GM06990 (cell line): Measurements from ENCODE around the gene MYL7.

Experiments
- DNase-seq: peaks from one replicate; pipeline ENCODE4 v3.0.0-alpha.2; 2011; ENCODE audit not compliant: insufficient read length; ENCODE audit errors: extremely low read depth
- H3K27me3 ChIP-seq: replicated peaks from 2 replicates; pipeline ENCODE4 v1.6.0; 2011; ENCODE audit warnings: low read length; ENCODE audit not compliant: control insufficient read depth, insufficient read depth
- H3K36me3 ChIP-seq: 2 replicates; pipeline ENCODE4 v1.5.1; 2011; ENCODE audit warnings: low read length; ENCODE audit not compliant: control insufficient read depth, insufficient read depth
- H3K4me3 ChIP-seq: replicated peaks from 2 replicates; pipeline ENCODE4 v1.5.1; 2011; ENCODE audit warnings: low read depth, mild to moderate bottlenecking, control low read depth, low read length
- CTCF ChIP-seq: IDR thresholded peaks from 2 replicates; pipeline ENCODE4 v1.5.1; 2011; ENCODE audit warnings: low read length, control low read depth, mild to moderate bottlenecking, inconsistent platforms; ENCODE audit not compliant: insufficient read depth, poor library complexity, severe bottlenecking

MYL7 gene

GRCh38 chr7:44102846-44103565, 38.1 kb downstream of the MYL7 start:
- Histone ChIP-seq H3K27me3 (peaks cover 4% of the 10 kb centered on the region), H3K36me3 (no peaks in the 10 kb centered on the region), H3K4me3 (no peak overlapping the region)
- DNase-seq = no peak
- TF ChIP-seq CTCF = no peak

- DNase-seq = no peak
- H3K36me3 ChIP-seq = no peaks in the 10 kb centered on the region
- no peak for TF ChIP-seq CTCF
- no peak overlapping the region for H3K4me3 ChIP-seq
- H3K27me3 ChIP-seq = peaks cover 4% of the 10 kb centered on the region
These were observed 38.9 kb downstream of the MYL7 start for GRCh38 chr7:44101966-44102845.

GRCh38 chr7:44101303-44101965, 39.7 kb downstream of the MYL7 start:
- no peak for TF ChIP-seq CTCF
- Histone ChIP-seq H3K36me3 (no peaks in the 10 kb centered on the region), H3K4me3 (no peak overlapping the region), H3K27me3 (peaks cover 4% of the 10 kb centered on the region)
- no peak for DNase-seq

GRCh38 chr7:44100458-44101302, 40.5 kb downstream of the MYL7 start:
- no peak overlapping the region for H3K4me3 ChIP-seq
- no peak for DNase-seq
- H3K27me3 ChIP-seq = peaks cover 4% of the 10 kb centered on the region
- no peak for TF ChIP-seq CTCF
- H3K36me3 ChIP-seq = no peaks in the 10 kb centered on the region

- Histone ChIP-seq H3K4me3 (no peak overlapping the region), H3K36me3 (no peaks in the 10 kb centered on the region), H3K27me3 (peaks cover 4% of the 10 kb centered on the region)
- TF ChIP-seq CTCF = no peak
- DNase-seq = no peak
These were observed 41.5 kb downstream of the MYL7 start for GRCh38 chr7:44099669-44100068.
